Neural crest cell (in vitro differentiated cells): ENCODE results near the gene ZNF622. TPM values are rescaled to one million over a fixed set of nuclear protein-coding genes. Genes with fewer than 3 reads are reported as not detected.

Experiments used
- DNase-seq: peaks from one replicate; pipeline ENCODE4 v3.0.0; 2021; ENCODE audit warnings: low read depth, mixed read lengths, low spot score
- H3K27ac Mint-ChIP-seq: one replicate; pipeline ENCODE4 v1.8.0; 2021; ENCODE audit warnings: mild to moderate bottlenecking, mixed read lengths; ENCODE audit not compliant: unreplicated experiment
- H3K27me3 Mint-ChIP-seq: 2 replicates; pipeline ENCODE4 v1.8.0; 2021; ENCODE audit warnings: low read depth, mild to moderate bottlenecking, mixed read lengths
- H3K36me3 Mint-ChIP-seq: 2 replicates; pipeline ENCODE4 v1.8.0; 2021; ENCODE audit warnings: low read depth, mild to moderate bottlenecking, mixed read lengths
- H3K4me1 Mint-ChIP-seq: 2 replicates; pipeline ENCODE4 v1.8.0; 2021; ENCODE audit warnings: mixed read lengths
- H3K4me3 Mint-ChIP-seq: one replicate; pipeline ENCODE4 v1.8.0; 2021; ENCODE audit warnings: mild to moderate bottlenecking, mixed read lengths
- H3K9me3 Mint-ChIP-seq: 2 replicates; pipeline ENCODE4 v1.8.0; 2021; ENCODE audit warnings: mixed read lengths
- total RNA-seq: library from RNA; stranded (reverse); gene quantifications from 2 replicates; pipeline ENCODE4 v1.2.1, GENCODE V29; 2021
- TF ChIP-seq, protein P1 (sequence below): fragments of 200-600 bp; sonication (generic); conservative IDR thresholded peaks from 2 replicates; pipeline ENCODE4 v1.5.0; 2021; ENCODE audit warnings: antibody characterized with exemption, mild to moderate bottlenecking

The ZNF622 gene
- total RNA-seq, 1 donor from 2014 or later = 24.0 TPM

- Mint-ChIP-seq H3K27ac (no peak overlapping the region), H3K36me3 (no peaks in the 10 kb centered on the region), H3K4me3 (no peak overlapping the region), H3K9me3 (no peaks in the 10 kb centered on the region), H3K4me1 (peaks cover 9% of the 10 kb centered on the region), H3K27me3 (peaks cover 8% of the 10 kb centered on the region)
- TF ChIP-seq, protein P1, sequence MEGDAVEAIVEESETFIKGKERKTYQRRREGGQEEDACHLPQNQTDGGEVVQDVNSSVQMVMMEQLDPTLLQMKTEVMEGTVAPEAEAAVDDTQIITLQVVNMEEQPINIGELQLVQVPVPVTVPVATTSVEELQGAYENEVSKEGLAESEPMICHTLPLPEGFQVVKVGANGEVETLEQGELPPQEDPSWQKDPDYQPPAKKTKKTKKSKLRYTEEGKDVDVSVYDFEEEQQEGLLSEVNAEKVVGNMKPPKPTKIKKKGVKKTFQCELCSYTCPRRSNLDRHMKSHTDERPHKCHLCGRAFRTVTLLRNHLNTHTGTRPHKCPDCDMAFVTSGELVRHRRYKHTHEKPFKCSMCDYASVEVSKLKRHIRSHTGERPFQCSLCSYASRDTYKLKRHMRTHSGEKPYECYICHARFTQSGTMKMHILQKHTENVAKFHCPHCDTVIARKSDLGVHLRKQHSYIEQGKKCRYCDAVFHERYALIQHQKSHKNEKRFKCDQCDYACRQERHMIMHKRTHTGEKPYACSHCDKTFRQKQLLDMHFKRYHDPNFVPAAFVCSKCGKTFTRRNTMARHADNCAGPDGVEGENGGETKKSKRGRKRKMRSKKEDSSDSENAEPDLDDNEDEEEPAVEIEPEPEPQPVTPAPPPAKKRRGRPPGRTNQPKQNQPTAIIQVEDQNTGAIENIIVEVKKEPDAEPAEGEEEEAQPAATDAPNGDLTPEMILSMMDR = no peak
- DNase-seq = no peak
These were observed 39.7 kb upstream of the ZNF622 start for GRCh38 chr5:16505140-16505891.

GRCh38 chr5:16504571-16504970 is 39.0 kb upstream of the ZNF622 start:
- H3K4me1 Mint-ChIP-seq = peaks cover 9% of the 10 kb centered on the region
- H3K27me3 Mint-ChIP-seq = peaks cover 8% of the 10 kb centered on the region
- no peaks in the 10 kb centered on the region for H3K9me3 Mint-ChIP-seq
- TF ChIP-seq, protein P1 = no peak
- H3K4me3 Mint-ChIP-seq = no peak overlapping the region
- no peaks in the 10 kb centered on the region for H3K36me3 Mint-ChIP-seq
- DNase-seq = no peak
- H3K27ac Mint-ChIP-seq = no peak overlapping the region

DNA sequence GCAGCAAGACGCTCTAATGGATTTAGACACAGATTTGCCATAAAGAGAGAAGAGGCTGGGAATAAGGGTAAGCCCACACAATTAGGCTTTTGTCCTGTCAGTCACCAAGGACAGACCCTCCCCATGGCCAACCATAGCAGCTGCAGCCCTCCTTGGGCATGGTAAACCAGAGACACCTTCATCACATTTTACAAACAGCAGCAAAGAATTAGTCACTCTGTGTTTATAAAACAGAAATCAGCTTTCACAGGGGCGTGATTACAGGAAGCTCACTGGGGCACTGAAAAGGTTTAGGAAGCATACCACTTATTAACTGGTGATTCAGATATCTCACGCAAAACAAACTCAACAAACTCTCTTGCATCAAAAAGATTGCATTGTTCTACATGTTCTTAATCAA is 37.3 kb upstream of the ZNF622 start:
- Mint-ChIP-seq H3K36me3 (peaks cover under 1% of the 10 kb centered on the region), H3K27me3 (no peaks in the 10 kb centered on the region), H3K9me3 (peaks cover under 1% of the 10 kb centered on the region), H3K4me1 (peaks cover 9% of the 10 kb centered on the region), H3K27ac (no peak overlapping the region), H3K4me3 (no peak overlapping the region)
- TF ChIP-seq, protein P1 = no peak
- DNase-seq = no peak

GRCh38 chr5:16500024-16500423 is 34.4 kb upstream of the ZNF622 start:
- Mint-ChIP-seq H3K36me3 (peaks cover 5% of the 10 kb centered on the region), H3K4me1 (peaks cover 9% of the 10 kb centered on the region), H3K4me3 (no peak overlapping the region), H3K27me3 (no peaks in the 10 kb centered on the region), H3K27ac (no peak overlapping the region), H3K9me3 (peaks cover 11% of the 10 kb centered on the region)
- DNase-seq = no peak
- TF ChIP-seq, protein P1 = no peak

- DNase-seq = no peak
- H3K9me3 Mint-ChIP-seq = peaks cover 16% of the 10 kb centered on the region
- H3K4me1 Mint-ChIP-seq = peaks cover 4% of the 10 kb centered on the region
- TF ChIP-seq, protein P1 = no peak
- no peak overlapping the region for H3K27ac Mint-ChIP-seq
- H3K4me3 Mint-ChIP-seq = no peak overlapping the region
- H3K27me3 Mint-ChIP-seq = no peaks in the 10 kb centered on the region
- peaks cover 11% of the 10 kb centered on the region for H3K36me3 Mint-ChIP-seq
These were observed 31.9 kb upstream of the ZNF622 start for GRCh38 chr5:16497546-16497945.
